Heart left ventricle (tissue), 16 donors: ENCODE data around the gene TAOK1. TPM values are rescaled to one million over a fixed set of nuclear protein-coding genes. Genes with fewer than 3 reads are reported as not detected.

Source experiments
- ATAC-seq, 4 donors: fragments of 200-7000 bp; cut with Tn5 transposase; one replicate each; pipeline ENCODE4 v1.9.1; 2020 to 2022; ENCODE audit warnings: moderate library complexity in 4 of 4, mild to moderate bottlenecking in 3 of 4, moderate number of reproducible peaks in 1 of 4
- DNase-seq, 5 donors: peaks; one replicate each; pipeline ENCODE4 v3.0.0-alpha.2; 2020
- H3K27ac ChIP-seq, 12 donors: fragments of 200-600 bp; sonication (generic) in 4 of 12; one replicate each; pipeline versions ENCODE4 v1.5.0 to v1.8.0; 2016 to 2022; ENCODE audit warnings: mild to moderate bottlenecking in 2 of 12
- H3K27me3 ChIP-seq, 9 donors: fragments of 200-600 bp; sonication (generic) in 2 of 9; one replicate each; pipeline versions ENCODE4 v1.5.1 to v1.8.0; 2016 to 2022; ENCODE audit warnings: mild to moderate bottlenecking in 3 of 9
- H3K36me3 ChIP-seq, 9 donors: fragments of 200-600 bp; sonication (generic) in 2 of 9; one replicate each; pipeline versions ENCODE4 v1.5.0 to v1.8.0; 2018 to 2022; ENCODE audit warnings: mild to moderate bottlenecking in 2 of 9
- H3K4me1 ChIP-seq, 12 donors: fragments of 200-600 bp; sonication (generic) in 4 of 12; one replicate each; pipeline versions ENCODE4 v1.5.0 to v1.8.0; 2016 to 2022; ENCODE audit warnings: mild to moderate bottlenecking in 3 of 12
- H3K4me3 ChIP-seq, 12 donors: fragments of 200-600 bp; sonication (generic) in 4 of 12; one replicate each; pipeline versions ENCODE4 v1.5.0 to v1.8.0; 2017 to 2022; ENCODE audit warnings: mild to moderate bottlenecking in 9 of 12, moderate library complexity in 4 of 12
- H3K9me3 ChIP-seq, 12 donors: fragments of 200-600 bp; sonication (generic) in 4 of 12; one replicate each; pipeline versions ENCODE4 v1.5.0 to v1.8.0; 2016 to 2022; ENCODE audit warnings: mild to moderate bottlenecking in 1 of 12
- CTCF ChIP-seq, 12 donors: fragments of 200-600 bp; sonication (generic) in 4 of 12; IDR thresholded peaks; one replicate each; pipeline versions ENCODE4 v1.5.0 to v1.8.0; 2018 to 2022; ENCODE audit warnings: antibody characterized with exemption in 12 of 12, mild to moderate bottlenecking in 5 of 12
- POLR2A ChIP-seq, 2 donors: fragments of 450-650 bp; IDR thresholded peaks; one replicate each; pipeline ENCODE4 v1.6.1; 2017; ENCODE audit warnings: antibody characterized with exemption in 2 of 2, mild to moderate bottlenecking in 2 of 2, moderate library complexity in 2 of 2
- WGBS, 4 donors: extraction: QIAGEN DNeasy Blood & Tissue Kit in 2 of 4; methylation state at CpG; one replicate each; pipeline versions ENCODE4 v1.1.5 to v1.1.7; 2013 to 2018; 5-methylcytosine and 5-hydroxymethylcytosine counted together
- intact Hi-C, 10 donors: fragments of 100-400 bp; cut with DNase I; formaldehyde crosslinking; loops; one replicate each; pipeline versions ENCODE4 v1.11.1 to v1.14.2; 2022
- polyA plus RNA-seq, 2 donors: library from polyadenylated mRNA; stranded (reverse); fragments of 200-250 nt; gene quantifications; one replicate each; pipeline ENCODE4 v1.2.3, GENCODE V29; 2013
- total RNA-seq, 9 donors: library from RNA; depleted of rRNA in 2 of 9; stranded (reverse); fragments of >200 nt in 2 of 9; fragmentation: NEBNext Ultra II Directional in 3 of 9; extraction: Animal tissue kit (Norgen Biotek cat#: 25700) in 3 of 9; gene quantifications; one replicate each; pipeline versions ENCODE4 v1.1.0 to v1.2.4, GENCODE V29; 2016 to 2023
- donor health status: ischemic (EF 13 %, LVEDD 7.1; RV severe dilation, severe dysfunction).
- donor health status: healthy with polysubstance abuse.
- donor health status: DM: no; HTN: yes; CAD: no.
- donor health status: DM: no; HTN: no; CAD: no.
- donor health status: ischemic (EF 25% LVEDD 6.9; RV normal size, moderate dysfunction).
- donor health status: ischemic (EF 25% LVEDD 5.7; RV mildly dilated, moderate dysfunction).
- donor health status: healthy.
- donor health status: DM: yes; HTN: yes; CAD: no.
- donor health status: ischemic (EF 35%, LVEDD 5.7; RV mildly dilated, moderate dysfunction).
- donor health status: nonischemic (EF 11% LVEDD 7.7; RV severe dilation, severe dysfunction).
- donor health status: DM: yes; HTN: yes; CAD: no.
- donor health status: PGD.
- donor health status: ischemic (EF 29% LVEDD 5.4; RV normal size, mild dysfunction).
- donor health status: nonischemic (EF 23%, LVEDD 6.1; RV moderate dilation, normal function).

Gene TAOK1
- total and polyA plus RNA-seq, 11 donors: 9.2 to 81.2 (median 59.0) TPM

GRCh38 chr17:29570521-29570920, 180.4 kb downstream of the TAOK1 start:
- Histone ChIP-seq H3K27me3 (no peaks in the 10 kb centered on the region), H3K27ac (no peak overlapping the region), H3K4me1 (peaks cover 5 to 70% (median 39%) of the 10 kb centered on the region in 12 donors), H3K36me3 (peaks cover 0 to 24% (median 21%) of the 10 kb centered on the region in 9 donors), H3K4me3 (no peak overlapping the region), H3K9me3 (no peaks in the 10 kb centered on the region)
- TF ChIP-seq CTCF (IDR thresholded peaks at IDR 0.05) (no peak), POLR2A (IDR thresholded peaks at IDR 0.05) (no peak)
- 71 to 75% (median 72%) methylated on average over 7 of the region's 7 CpGs for WGBS, 4 donors
- ATAC-seq: no peak
- intact Hi-C loops: loop anchor here in 1 of 10 donors (10.0 kb wide), 1 partner anchor 524 kb away; no protein-coding TSS in a partner anchor
- peak in 2 of 5 donors; percentile 6 to 30 for DNase-seq

- H3K36me3 ChIP-seq: peaks cover 0 to 34% (median 30%) of the 10 kb centered on the region in 9 donors
- intact Hi-C loops: loop anchor here in 1 of 10 donors (10.0 kb wide), 1 partner anchor 523 kb away; no protein-coding TSS in a partner anchor
- TF ChIP-seq POLR2A (IDR thresholded peaks at IDR 0.05) (no peak), CTCF (IDR thresholded peaks at IDR 0.05) (no peak)
- peak overlapping the region in 5 of 12 donors; percentile 17 to 69 (median 60) for H3K27ac ChIP-seq
- 83 to 88% (median 88%) methylated on average over 6 of the region's 6 CpGs for WGBS, 4 donors
- ATAC-seq (no peak), DNase-seq (peak in 2 of 5 donors; percentile 6 to 21)
- peaks cover 5 to 60% (median 32%) of the 10 kb centered on the region in 12 donors for H3K4me1 ChIP-seq
- no peak overlapping the region for H3K4me3 ChIP-seq
- H3K27me3 ChIP-seq: no peaks in the 10 kb centered on the region
- no peaks in the 10 kb centered on the region for H3K9me3 ChIP-seq
These were observed 181.3 kb downstream of the TAOK1 start for GRCh38 chr17:29571486-29571882.

- intact Hi-C loops: loop anchor here in 1 of 10 donors (10.0 kb wide), 1 partner anchor 523 kb away; no protein-coding TSS in a partner anchor
- peak in 2 of 5 donors; percentile 21 to 52 for DNase-seq
- Histone ChIP-seq H3K4me3 (peak overlapping the region in 11 of 12 donors; percentile 5 to 49 (median 45)), H3K36me3 (peaks cover 0 to 40% (median 36%) of the 10 kb centered on the region in 9 donors), H3K27ac (peak overlapping the region; percentile 17 to 70 (median 58)), H3K4me1 (peaks cover 5 to 54% (median 31%) of the 10 kb centered on the region in 12 donors), H3K27me3 (no peaks in the 10 kb centered on the region), H3K9me3 (no peaks in the 10 kb centered on the region)
- TF ChIP-seq CTCF (IDR thresholded peaks at IDR 0.05) (no peak), POLR2A (IDR thresholded peaks at IDR 0.05) (no peak)
- peak in 3 of 4 donors; percentile 9 to 37 (median 22) for ATAC-seq
- 34 to 51% (median 41%) methylated on average over 18 to 30 of the region's 30 CpGs for WGBS, 4 donors
These were observed 181.9 kb downstream of the TAOK1 start for GRCh38 chr17:29571883-29572681.
